ENCODE results near the gene ZNF335. TPM values are rescaled to one million over a fixed set of nuclear protein-coding genes. Genes with fewer than 3 reads are reported as not detected.
A peak's percentile ranks its signal among the peaks of the same experiment; 100 is the strongest.

The ZNF335 gene
- total and polyA plus RNA-seq, 2 of the 13 experiments (the other 11 are each of a cell fraction or from before 2014, with no cell fraction given) = 9.7 to 13.7 TPM

GRCh38 chr20:45933266-45934045, 38.5 kb downstream of the ZNF335 start (continued):
- TF ChIP-seq PBX2 (CRISPR knock-in tag; IDR thresholded peaks at IDR 0.05) (no peak), ZFX (CRISPR knock-in tag; IDR thresholded peaks at IDR 0.05; ENCODE audit: low read depth) (no peak), THAP8 (CRISPR knock-in tag; IDR thresholded peaks at IDR 0.05; ENCODE audit: borderline replicate concordance) (no peak), TFE3 (CRISPR knock-in tag; IDR thresholded peaks at IDR 0.05) (no peak), PHF21A (CRISPR knock-in tag; IDR thresholded peaks at IDR 0.05) (peak; percentile 81), MIER2 (CRISPR knock-in tag; IDR thresholded peaks at IDR 0.05) (peak; percentile 65; the same call in 1 of the 2 replicates), MIER3 (CRISPR knock-in tag; IDR thresholded peaks at IDR 0.05; ENCODE audit: borderline replicate concordance) (no peak), ZBTB1 (CRISPR knock-in tag; IDR thresholded peaks at IDR 0.05; ENCODE audit: borderline replicate concordance) (no peak), ZNF251 (CRISPR knock-in tag; IDR thresholded peaks at IDR 0.05) (peak; percentile 62; the same call in 1 of the 2 replicates), NR0B2 (CRISPR knock-in tag; IDR thresholded peaks at IDR 0.05) (no peak), ZNF263 (CRISPR knock-in tag; IDR thresholded peaks at IDR 0.05) (peak; percentile 97), KAT8 (CRISPR knock-in tag; IDR thresholded peaks at IDR 0.05) (peak; percentile 72), ZNF337 (CRISPR knock-in tag; IDR thresholded peaks at IDR 0.05; ENCODE audit: borderline replicate concordance, low read depth) (no peak), ZIK1 (CRISPR knock-in tag; IDR thresholded peaks at IDR 0.05; ENCODE audit: borderline replicate concordance, low read depth) (no peak), ZNF780A (CRISPR knock-in tag; IDR thresholded peaks at IDR 0.05) (peak; percentile 51; the same call in 1 of the 2 replicates), ZSCAN22 (CRISPR knock-in tag; IDR thresholded peaks at IDR 0.05) (no peak; the same call in 1 of the 2 replicates), GTF2F1 (IDR thresholded peaks at IDR 0.05; ENCODE audit: low read length) (no peak), TCF12 (IDR thresholded peaks at IDR 0.05) (no peak), TCF12 (CRISPR knock-in tag; IDR thresholded peaks at IDR 0.05) (no peak), SKIL (CRISPR knock-in tag; IDR thresholded peaks at IDR 0.05; ENCODE audit: borderline replicate concordance) (no peak; the same call in 1 of the 2 replicates), CHD2 (IDR thresholded peaks at IDR 0.05; ENCODE audit: low read depth, low read length) (no peak; the same call in 1 of the 2 replicates), REL (CRISPR knock-in tag; conservative IDR thresholded peaks at IDR 0.05) (peak; percentile 92; the same call in 1 of the 2 replicates), MLX (CRISPR knock-in tag; IDR thresholded peaks at IDR 0.05) (no peak), SP4 (CRISPR knock-in tag; IDR thresholded peaks at IDR 0.05) (no peak; the same call in 1 of the 2 replicates)

Measured in HepG2 (cell line).